Right forelimb (tissue), 1 donor: ENCODE results near the gene C1orf94.

Experiments used
- DNase-seq: peaks from one replicate; pipeline ENCODE4 v3.0.0-alpha.2; 2018

C1orf94 gene

GRCh38 chr1:34262023-34262853 lies 85.5 kb downstream of the C1orf94 start:
- DNase-seq, result no peak

DNA sequence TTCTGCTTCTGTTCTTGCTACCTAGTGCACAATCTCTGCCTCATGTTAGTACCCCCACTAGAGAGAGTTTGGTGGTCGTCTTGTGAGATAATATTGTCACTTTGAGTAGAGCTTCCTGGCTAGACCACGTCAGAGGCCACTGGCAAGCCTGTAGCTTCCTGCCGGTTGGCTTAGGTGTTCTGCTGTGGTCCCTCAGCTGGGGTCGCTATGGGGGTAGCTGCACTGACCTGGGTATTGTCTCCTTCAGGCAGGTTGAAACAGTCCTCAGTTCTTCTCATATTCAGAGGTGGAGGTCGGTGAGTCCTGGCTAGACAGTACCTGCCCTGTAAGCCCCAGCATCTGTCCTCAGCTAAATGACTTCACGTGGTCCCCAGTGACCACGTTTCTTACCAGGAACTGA lies 86.2 kb downstream of the C1orf94 start:
- DNase-seq, result no peak

GRCh38 chr1:34263406-34263805 lies 86.7 kb downstream of the C1orf94 start:
- no peak for DNase-seq

GRCh38 chr1:34265396-34265795 lies 88.7 kb downstream of the C1orf94 start:
- DNase-seq, result no peak

GRCh38 chr1:34266127-34266951 lies 89.6 kb downstream of the C1orf94 start:
- no peak for DNase-seq

GRCh38 chr1:34267326-34267725 lies 90.6 kb downstream of the C1orf94 start:
- DNase-seq, result no peak

DNA sequence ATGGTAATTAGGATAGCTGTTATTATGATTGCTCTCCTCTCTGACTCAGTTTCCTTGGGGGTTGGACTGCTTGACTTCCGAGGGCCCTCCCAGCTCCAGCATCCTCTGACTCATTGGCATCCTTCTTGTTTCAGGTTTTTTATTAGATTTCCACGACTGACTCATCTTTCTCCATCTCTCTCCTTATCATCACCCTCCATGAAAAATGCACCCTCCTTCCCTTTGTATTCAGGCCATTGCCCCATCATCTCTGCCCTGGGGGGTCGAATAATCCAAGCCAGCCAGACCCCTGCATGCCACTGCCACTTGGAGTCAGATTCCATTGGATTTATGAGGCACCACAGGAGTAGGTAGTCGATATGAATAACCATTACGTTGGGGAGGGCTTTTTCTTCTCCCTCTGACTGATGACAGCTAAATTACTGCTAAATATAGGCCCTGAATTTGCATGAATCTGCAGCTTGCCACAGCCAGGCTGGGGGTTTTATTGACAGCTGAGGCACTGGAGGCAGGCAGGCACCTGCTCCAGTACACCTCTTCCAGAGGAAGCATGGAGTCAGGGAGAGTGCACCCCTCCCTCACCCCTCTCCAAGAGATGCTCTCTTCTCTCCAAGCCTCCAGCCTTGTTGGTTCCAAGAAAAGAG lies 91.7 kb downstream of the C1orf94 start:
- DNase-seq, result no peak
